Stomach smooth muscle (tissue), 2 donors: ENCODE data around the gene GBA3.

Experiments used
- H3K27ac ChIP-seq: one replicate; pipeline ENCODE4 v1.7.0; 2013; ENCODE audit warnings: mild to moderate bottlenecking, low read length, inconsistent platforms
- H3K27me3 ChIP-seq, 2 donors: one replicate each; pipeline ENCODE4 v1.7.0; 2013; ENCODE audit warnings: low read length in 2 of 2; ENCODE audit not compliant: insufficient read depth in 2 of 2, control insufficient read depth in 1 of 2
- H3K36me3 ChIP-seq, 2 donors: one replicate each; pipeline ENCODE4 v1.7.0; 2013; ENCODE audit warnings: low read length in 2 of 2; ENCODE audit not compliant: control insufficient read depth in 2 of 2, insufficient read depth in 2 of 2
- H3K4me1 ChIP-seq: one replicate; pipeline ENCODE4 v1.7.0; 2013; ENCODE audit warnings: low read length; ENCODE audit not compliant: control insufficient read depth, insufficient read depth
- H3K4me3 ChIP-seq, 2 donors: one replicate each; pipeline ENCODE4 v1.7.0; 2013; ENCODE audit warnings: low read length in 2 of 2
- H3K9ac ChIP-seq, 2 donors: one replicate each; pipeline ENCODE4 v1.7.0; 2013; ENCODE audit warnings: low read length in 2 of 2, mild to moderate bottlenecking in 1 of 2
- H3K9me3 ChIP-seq, 2 donors: one replicate each; pipeline ENCODE4 v1.7.0; 2013; ENCODE audit warnings: low read length in 2 of 2; ENCODE audit not compliant: control insufficient read depth in 2 of 2
- donor health status: healthy.
- donor health status: Pancreatic carcinoma.

Gene GBA3

DNA sequence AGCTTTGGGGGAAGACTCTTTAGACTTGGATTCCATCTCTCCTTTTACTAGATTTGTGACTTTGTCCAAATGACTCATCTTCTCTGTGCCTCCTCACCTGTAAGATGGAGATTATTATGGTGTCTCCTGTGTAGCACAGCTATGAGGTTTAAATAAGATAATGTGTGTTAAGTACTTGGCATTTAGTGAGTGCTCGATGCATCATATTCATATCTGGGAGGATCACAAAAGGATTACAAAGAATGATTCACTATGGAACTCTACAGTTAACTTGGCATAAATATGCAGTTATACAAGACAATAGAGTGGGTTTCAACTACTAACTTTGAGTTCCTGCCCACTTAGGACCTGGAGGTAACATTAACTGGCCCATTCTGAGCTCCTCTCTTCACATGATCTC is 2.3 kb downstream of the GBA3 start:
- peaks cover 0 to 2% of the 10 kb centered on the region in 2 donors for H3K27me3 ChIP-seq
- H3K4me3 ChIP-seq = no peak overlapping the region
- no peaks in the 10 kb centered on the region for H3K4me1 ChIP-seq
- H3K27ac ChIP-seq = no peak overlapping the region
- no peaks in the 10 kb centered on the region for H3K9me3 ChIP-seq
- no peak overlapping the region for H3K9ac ChIP-seq
- H3K36me3 ChIP-seq = no peaks in the 10 kb centered on the region

GRCh38 chr4:22695917-22696316 is 3.2 kb downstream of the GBA3 start:
- Histone ChIP-seq H3K9ac (no peak overlapping the region), H3K27me3 (peaks cover 0 to 2% of the 10 kb centered on the region in 2 donors), H3K36me3 (no peaks in the 10 kb centered on the region), H3K9me3 (no peaks in the 10 kb centered on the region), H3K4me1 (no peaks in the 10 kb centered on the region), H3K27ac (no peak overlapping the region), H3K4me3 (no peak overlapping the region)

- Histone ChIP-seq H3K4me1 (no peaks in the 10 kb centered on the region), H3K27ac (no peak overlapping the region), H3K4me3 (no peak overlapping the region), H3K27me3 (no peaks in the 10 kb centered on the region), H3K36me3 (no peaks in the 10 kb centered on the region), H3K9me3 (no peaks in the 10 kb centered on the region), H3K9ac (no peak overlapping the region)
Measured at GRCh38 chr4:22703912-22704311, 11.2 kb downstream of the GBA3 start.

GRCh38 chr4:22707390-22707789 is 14.7 kb downstream of the GBA3 start:
- H3K4me3 ChIP-seq = no peak overlapping the region
- no peaks in the 10 kb centered on the region for H3K27me3 ChIP-seq
- H3K9me3 ChIP-seq = no peaks in the 10 kb centered on the region
- H3K36me3 ChIP-seq = no peaks in the 10 kb centered on the region
- no peak overlapping the region for H3K27ac ChIP-seq
- no peaks in the 10 kb centered on the region for H3K4me1 ChIP-seq
- H3K9ac ChIP-seq = no peak overlapping the region

- no peaks in the 10 kb centered on the region for H3K4me1 ChIP-seq
- no peaks in the 10 kb centered on the region for H3K36me3 ChIP-seq
- no peaks in the 10 kb centered on the region for H3K9me3 ChIP-seq
- no peak overlapping the region for H3K27ac ChIP-seq
- no peaks in the 10 kb centered on the region for H3K27me3 ChIP-seq
- no peak overlapping the region for H3K9ac ChIP-seq
- H3K4me3 ChIP-seq = no peak overlapping the region
Measured at GRCh38 chr4:22708961-22709360, 16.2 kb downstream of the GBA3 start.

DNA sequence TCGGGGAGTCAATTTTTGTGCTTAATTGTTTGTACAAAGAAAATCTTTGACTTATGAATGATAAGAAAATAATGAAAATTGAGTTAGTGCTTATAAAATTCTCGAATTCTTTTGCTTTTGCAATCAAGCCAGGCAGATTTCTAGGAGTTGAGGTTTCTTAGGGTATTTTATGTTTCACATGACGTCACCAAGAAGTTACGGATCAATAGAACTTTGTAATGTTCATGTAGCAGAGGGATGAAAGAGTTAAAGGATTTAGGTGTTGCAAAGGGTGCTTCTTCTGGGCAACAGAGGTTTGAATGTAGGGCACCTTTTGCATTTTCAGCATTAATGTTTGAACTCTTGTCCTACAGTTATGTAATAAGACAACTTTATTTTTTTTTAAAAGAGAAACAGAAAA is 19.4 kb downstream of the GBA3 start:
- Histone ChIP-seq H3K36me3 (no peaks in the 10 kb centered on the region), H3K27ac (no peak overlapping the region), H3K9me3 (no peaks in the 10 kb centered on the region), H3K9ac (no peak overlapping the region), H3K4me1 (no peaks in the 10 kb centered on the region), H3K27me3 (no peaks in the 10 kb centered on the region), H3K4me3 (no peak overlapping the region)

GRCh38 chr4:22712529-22712928 is 19.8 kb downstream of the GBA3 start:
- no peaks in the 10 kb centered on the region for H3K9me3 ChIP-seq
- H3K9ac ChIP-seq = no peak overlapping the region
- no peaks in the 10 kb centered on the region for H3K36me3 ChIP-seq
- no peak overlapping the region for H3K27ac ChIP-seq
- no peaks in the 10 kb centered on the region for H3K4me1 ChIP-seq
- no peak overlapping the region for H3K4me3 ChIP-seq
- no peaks in the 10 kb centered on the region for H3K27me3 ChIP-seq

- Histone ChIP-seq H3K36me3 (no peaks in the 10 kb centered on the region), H3K4me1 (no peaks in the 10 kb centered on the region), H3K27ac (no peak overlapping the region), H3K9me3 (no peaks in the 10 kb centered on the region), H3K9ac (no peak overlapping the region), H3K27me3 (no peaks in the 10 kb centered on the region), H3K4me3 (no peak overlapping the region)
Measured at GRCh38 chr4:22713841-22714240, 21.1 kb downstream of the GBA3 start.

- Histone ChIP-seq H3K36me3 (no peaks in the 10 kb centered on the region), H3K4me1 (no peaks in the 10 kb centered on the region), H3K27ac (no peak overlapping the region), H3K4me3 (no peak overlapping the region), H3K27me3 (no peaks in the 10 kb centered on the region), H3K9ac (no peak overlapping the region), H3K9me3 (no peaks in the 10 kb centered on the region)
Measured at GRCh38 chr4:22719218-22719617, 26.5 kb downstream of the GBA3 start.

DNA sequence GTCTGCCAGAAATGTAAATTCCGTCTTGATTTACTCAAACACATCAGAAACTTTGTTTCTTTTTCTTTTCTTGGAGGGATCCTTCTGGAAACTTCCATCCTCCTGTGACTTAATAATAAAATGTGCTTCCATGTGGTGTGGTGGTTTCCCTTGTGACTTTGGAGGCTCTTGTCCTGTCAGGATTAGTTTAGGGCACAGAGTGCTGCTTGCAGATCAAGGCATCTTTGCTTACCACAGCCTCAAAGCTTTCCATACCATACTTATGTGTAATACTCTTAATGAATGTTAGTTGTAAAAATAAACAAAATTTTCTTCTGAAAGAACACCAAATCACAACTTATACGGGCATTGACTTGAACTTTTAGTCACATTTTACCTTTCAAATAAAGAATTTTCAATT is 27.4 kb downstream of the GBA3 start:
- no peak overlapping the region for H3K27ac ChIP-seq
- no peaks in the 10 kb centered on the region for H3K4me1 ChIP-seq
- H3K4me3 ChIP-seq = no peak overlapping the region
- H3K27me3 ChIP-seq = no peaks in the 10 kb centered on the region
- H3K36me3 ChIP-seq = no peaks in the 10 kb centered on the region
- H3K9me3 ChIP-seq = no peaks in the 10 kb centered on the region
- no peak overlapping the region for H3K9ac ChIP-seq

GRCh38 chr4:22721204-22721603 is 28.5 kb downstream of the GBA3 start:
- Histone ChIP-seq H3K9ac (no peak overlapping the region), H3K36me3 (no peaks in the 10 kb centered on the region), H3K4me3 (no peak overlapping the region), H3K27me3 (no peaks in the 10 kb centered on the region), H3K4me1 (no peaks in the 10 kb centered on the region), H3K27ac (no peak overlapping the region), H3K9me3 (no peaks in the 10 kb centered on the region)

DNA sequence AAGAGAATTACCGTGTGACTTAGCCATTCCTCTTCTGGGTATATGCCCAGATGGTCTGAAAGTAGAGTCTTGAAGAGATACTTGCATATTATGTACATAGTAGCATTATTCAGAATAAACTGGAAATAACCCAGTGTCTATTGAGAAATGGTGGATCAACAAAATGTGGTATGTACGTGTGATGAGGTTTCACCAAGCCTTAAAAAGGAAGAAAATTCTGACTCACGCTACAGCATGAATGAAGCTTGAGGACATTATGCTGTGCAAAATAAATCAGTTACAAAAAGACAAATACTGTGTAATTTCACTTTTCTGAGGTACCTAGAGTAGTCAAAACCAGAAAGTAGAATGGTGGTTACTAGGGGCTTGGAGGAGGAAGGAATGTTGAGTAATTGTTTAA is 37.3 kb downstream of the GBA3 start:
- no peaks in the 10 kb centered on the region for H3K27me3 ChIP-seq
- H3K9ac ChIP-seq = no peak overlapping the region
- no peak overlapping the region for H3K4me3 ChIP-seq
- H3K36me3 ChIP-seq = no peaks in the 10 kb centered on the region
- H3K4me1 ChIP-seq = no peaks in the 10 kb centered on the region
- H3K9me3 ChIP-seq = no peaks in the 10 kb centered on the region
- no peak overlapping the region for H3K27ac ChIP-seq
